G401.6 (cell line): ENCODE measurements around the gene CTSA.

Experiments used
- FAIRE-seq: peaks from 2 replicates; lab custom pipeline; 2012; peaks lifted over from hg19 to GRCh38; lab: Jason Lieb, UNC

CTSA gene

DNA sequence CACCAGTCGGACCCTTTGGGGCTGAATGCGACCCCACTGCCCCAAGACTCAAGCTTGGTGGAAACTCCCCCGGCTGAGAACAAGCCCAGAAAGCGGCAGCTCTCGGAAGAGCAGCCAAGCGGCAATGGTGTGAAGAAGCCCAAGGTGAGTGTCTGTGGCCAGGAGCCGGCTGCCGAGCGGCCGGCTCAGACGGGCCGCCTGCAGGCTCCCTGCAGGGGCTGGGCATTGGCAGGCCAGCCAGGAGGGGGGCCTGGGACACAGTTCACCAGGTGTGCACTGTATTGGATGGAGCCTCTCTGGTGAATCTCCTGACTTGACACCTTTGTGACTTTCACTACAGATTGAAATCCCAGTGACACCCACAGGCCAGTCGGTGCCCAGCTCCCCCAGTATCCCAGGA is 49.3 kb downstream of the CTSA start:
- no peak for FAIRE-seq

DNA sequence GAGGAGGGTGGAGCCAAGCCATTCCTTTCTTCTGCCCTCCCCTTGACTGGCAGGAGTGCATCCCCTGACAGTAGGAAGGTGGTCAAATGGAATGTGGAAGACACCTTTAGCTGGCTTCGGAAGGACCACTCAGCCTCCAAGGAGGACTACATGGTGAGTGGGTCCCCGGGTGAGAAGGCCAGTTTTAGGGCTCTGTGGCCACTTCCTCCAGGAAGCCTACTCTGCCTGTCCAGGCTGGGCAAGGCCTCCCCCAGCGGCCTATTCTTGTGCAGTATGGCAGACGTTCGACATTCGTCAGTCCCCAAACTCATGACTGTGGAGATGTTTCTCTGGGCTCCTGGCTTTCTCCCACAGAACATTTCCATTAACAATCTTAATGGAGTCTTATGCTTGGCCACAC is 52.5 kb downstream of the CTSA start:
- FAIRE-seq = no peak

DNA sequence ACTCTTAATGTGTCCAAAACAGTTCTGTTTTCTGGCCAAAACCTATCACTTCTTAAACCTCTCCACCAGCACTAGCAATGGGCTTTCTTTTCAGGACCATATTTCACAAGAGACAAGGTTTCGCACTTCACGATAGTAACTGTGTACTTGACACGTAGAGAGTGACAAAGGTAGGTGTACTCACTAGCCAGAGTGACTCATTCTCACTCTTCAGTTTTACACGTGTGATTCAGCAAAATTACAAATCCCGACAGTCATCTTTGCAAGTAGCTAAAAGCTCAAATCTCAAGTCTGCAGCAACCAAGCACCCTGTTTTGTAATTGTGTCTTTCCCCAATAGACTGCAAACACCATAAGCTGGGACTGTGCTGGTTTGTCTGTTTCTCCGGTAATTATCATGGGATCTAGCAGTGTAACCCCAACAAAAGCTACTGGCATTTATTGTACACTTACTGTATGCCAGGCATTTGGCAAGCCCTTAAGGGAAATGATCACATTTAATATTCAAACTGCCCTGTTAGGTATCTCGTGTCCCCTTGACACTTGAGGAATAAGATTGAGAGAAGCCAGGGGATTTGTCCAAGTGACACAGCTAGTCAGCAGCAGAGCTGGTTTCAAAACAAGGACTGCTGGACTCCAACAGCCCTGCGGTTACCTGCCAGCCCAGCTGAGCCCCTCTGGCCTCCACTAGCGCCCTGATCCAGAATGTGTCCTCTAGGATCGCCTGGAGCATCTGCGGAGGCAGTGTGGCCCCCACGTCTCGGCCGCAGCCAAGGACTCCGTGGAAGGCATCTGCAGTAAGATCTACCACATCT is 53.2 kb downstream of the CTSA start:
- no peak for FAIRE-seq

DNA sequence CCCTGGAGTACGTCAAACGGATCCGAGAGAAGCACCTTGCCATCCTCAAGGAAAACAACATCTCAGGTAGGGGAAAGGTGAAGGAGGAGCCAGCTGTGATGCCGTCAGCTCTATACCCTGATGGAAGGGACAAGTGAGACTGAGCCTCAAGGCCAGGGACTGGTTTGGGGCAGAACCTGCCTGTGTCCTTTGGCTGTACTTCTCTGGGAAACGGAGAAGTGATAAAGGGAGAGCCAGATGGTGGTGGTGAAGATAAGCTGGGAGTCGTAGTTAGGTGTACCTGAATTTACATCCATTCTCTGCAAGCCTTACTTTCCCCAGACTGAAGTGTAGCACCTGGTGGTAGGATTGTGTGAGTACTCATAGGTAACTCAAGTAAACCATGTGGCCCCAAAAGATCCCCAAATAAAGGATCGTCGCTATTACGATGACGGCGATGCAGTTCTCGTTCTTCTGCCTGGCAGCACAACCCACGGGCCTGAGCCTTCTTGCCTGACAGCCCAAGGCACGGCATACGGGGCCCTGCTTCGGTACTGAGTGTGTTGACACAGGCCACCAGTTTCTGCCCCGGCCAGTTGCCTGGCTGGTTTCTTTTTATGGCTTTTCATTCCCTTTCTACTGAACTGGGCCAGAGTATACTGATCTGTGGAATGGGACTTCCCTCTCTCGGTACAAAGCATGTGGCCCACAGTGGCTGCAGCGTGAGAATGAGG is 54.0 kb downstream of the CTSA start:
- FAIRE-seq = no peak

DNA sequence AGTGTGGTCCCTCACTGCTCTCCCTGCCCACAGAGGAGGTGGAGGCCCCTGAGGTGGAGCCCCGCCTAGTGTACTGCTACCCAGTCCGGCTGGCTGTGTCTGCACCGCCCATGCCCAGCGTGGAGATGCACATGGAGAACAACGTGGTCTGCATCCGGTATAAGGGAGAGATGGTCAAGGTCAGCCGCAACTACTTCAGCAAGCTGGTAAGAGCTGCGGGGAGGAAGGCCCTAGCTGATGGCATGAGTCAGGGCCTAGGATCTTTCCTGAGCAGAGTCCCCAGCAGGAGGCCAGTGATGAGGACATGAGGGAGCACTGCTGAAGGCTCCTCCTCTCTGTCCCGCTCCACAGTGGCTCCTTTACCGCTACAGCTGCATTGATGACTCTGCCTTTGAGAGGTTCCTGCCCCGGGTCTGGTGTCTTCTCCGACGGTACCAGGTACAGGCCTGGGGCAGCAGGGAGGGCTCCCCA is 54.6 kb downstream of the CTSA start:
- no peak for FAIRE-seq

DNA sequence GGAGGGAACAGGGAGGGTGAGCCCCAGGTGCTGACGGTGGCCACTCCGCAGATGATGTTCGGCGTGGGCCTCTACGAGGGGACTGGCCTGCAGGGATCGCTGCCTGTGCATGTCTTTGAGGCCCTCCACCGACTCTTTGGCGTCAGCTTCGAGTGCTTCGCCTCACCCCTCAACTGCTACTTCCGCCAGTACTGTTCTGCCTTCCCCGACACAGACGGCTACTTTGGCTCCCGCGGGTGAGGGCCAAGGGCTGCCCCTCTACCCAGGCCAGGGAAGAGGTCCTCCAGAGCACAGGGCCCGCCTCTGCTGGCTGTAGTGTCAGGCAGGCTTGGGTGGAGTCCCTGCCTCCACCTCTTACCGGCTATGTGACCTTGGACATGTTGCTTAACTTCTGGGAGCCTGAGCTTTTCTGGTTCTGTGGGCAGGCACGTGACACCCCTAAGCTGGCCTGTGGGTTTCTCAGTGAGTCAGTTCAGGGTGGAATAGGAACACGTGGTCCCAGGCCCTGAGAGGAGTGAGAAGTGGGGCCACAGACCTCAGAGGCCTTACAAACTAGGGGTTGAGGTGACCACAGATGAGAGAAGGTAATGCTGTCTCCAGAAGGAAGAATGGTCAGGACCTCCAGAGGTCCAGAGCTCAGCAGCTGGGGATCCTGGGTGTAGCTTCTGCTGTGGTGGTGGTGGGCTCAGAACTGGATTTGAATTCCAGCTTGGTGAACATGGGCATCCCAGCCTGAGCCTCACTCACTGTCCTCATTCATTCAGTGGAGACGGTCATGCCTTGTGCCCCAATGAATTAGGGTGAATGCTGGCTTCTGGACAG is 55.2 kb downstream of the CTSA start:
- no peak for FAIRE-seq

DNA sequence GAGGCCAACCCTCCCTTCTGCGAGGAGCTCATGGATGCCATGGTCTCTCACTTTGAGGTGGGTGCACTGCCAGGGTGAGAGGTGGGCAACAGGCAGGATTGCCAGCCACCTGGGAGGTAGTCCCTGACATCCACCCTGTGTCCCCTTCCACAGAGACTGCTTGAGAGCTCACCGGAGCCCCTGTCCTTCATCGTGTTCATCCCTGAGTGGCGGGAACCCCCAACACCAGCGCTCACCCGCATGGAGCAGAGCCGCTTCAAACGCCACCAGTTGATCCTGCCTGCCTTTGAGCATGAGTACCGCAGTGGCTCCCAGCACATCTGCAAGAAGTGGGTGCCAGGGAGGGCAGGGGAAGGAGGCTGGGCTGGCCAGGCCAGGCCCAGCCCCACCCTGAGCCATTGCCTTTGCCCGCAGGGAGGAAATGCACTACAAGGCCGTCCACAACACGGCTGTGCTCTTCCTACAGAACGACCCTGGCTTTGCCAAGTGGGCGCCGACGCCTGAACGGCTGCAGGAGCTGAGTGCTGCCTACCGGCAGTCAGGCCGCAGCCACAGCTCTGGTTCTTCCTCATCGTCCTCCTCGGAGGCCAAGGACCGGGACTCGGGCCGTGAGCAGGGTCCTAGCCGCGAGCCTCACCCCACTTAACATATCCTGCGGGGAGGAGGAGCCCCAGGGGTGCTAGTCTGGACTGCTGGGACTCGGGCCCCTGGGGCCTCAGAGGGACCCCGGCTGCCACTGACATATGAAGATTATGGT is 56.2 kb downstream of the CTSA start:
- no peak for FAIRE-seq

DNA sequence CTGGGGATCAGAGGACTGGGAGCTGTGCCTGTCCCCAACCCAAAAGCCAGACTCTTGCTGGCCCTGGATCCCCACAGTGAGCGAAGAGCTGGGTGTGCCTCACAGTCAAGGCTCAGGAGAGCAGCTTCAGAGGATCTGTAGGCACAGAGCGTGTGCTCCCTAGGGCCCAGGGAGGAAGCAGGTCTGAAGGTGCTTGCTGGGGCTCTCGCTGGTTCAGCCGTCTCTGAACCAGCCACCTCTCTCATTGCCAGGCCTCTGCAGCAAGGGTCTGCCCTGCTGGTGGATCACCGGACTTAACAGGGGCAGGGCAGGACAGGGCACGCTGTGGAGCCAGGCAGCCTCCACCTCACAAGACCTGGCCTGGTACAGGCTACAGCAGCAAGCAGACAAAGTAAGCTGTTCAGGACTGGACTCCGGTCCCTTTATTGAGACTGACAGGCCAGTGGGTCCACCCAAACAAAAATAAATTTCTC is 57.2 kb downstream of the CTSA start:
- no peak for FAIRE-seq
